ENCODE data around the gene CCDC51. TPM values are rescaled to one million over a fixed set of nuclear protein-coding genes. Genes with fewer than 3 reads are reported as not detected.
A peak's percentile ranks its signal among the peaks of the same experiment; 100 is the strongest.

The CCDC51 gene
- polyA plus RNA-seq, 1 of the 3 experiments (the other 2 are of a cell fraction), result 24.2 TPM

GRCh38 chr3:48423883-48424695 is 15.8 kb downstream of the CCDC51 start:
- Histone ChIP-seq H3K36me3 (replicated peaks in 1 of 2; ENCODE audit: control insufficient read depth in 1 of 2, insufficient read depth in 2 of 2, low read length in 1 of 2) (peaks cover 0 to 10% of the 10 kb centered on the region in 2 experiments), H3F3A (replicated peaks; ENCODE audit: insufficient read depth) (no peaks in the 10 kb centered on the region), H3K4me2 (no peak overlapping the region), H3K27ac (ENCODE audit: low read depth in 2 of 2, low read length in 1 of 2) (no peak overlapping the region), H3K79me2 (ENCODE audit: insufficient read depth) (peaks cover 56% of the 10 kb centered on the region), H3K9me3 (no peaks in the 10 kb centered on the region), H3K9me2 (no peaks in the 10 kb centered on the region), H3K9ac (no peak overlapping the region), H2AFZ (ENCODE audit: low read depth) (no peak overlapping the region), H4K20me1 (ENCODE audit: insufficient read depth) (no peaks in the 10 kb centered on the region), H3K4me3 (ENCODE audit: low read depth in 2 of 2, low read length in 1 of 2) (no peak overlapping the region), H3K4me1 (ENCODE audit: control insufficient read depth in 1 of 2, insufficient read depth in 2 of 2, low read depth in 1 of 2, low read length in 1 of 2) (peaks cover 7 to 57% of the 10 kb centered on the region in 2 experiments; a peak in 2 of 4 replicates), H3K27me3 (ENCODE audit: insufficient read depth) (no peaks in the 10 kb centered on the region)
- POLR2A ChIA-PET, result no interaction called here
- no peak for TF ChIP-seq FOXJ3 (CRISPR knock-in tag; IDR thresholded peaks at IDR 0.05)
- TF ChIP-seq YY1 (IDR thresholded peaks at IDR 0.05; ENCODE audit: low read depth), result no peak
- no peak for TF ChIP-seq FOSL2 (IDR thresholded peaks at IDR 0.05; ENCODE audit: borderline replicate concordance, low read depth)
- no peak for TF ChIP-seq REST (IDR thresholded peaks at IDR 0.05; ENCODE audit: low read depth, low read length)
- no peak for TF ChIP-seq FOXM1 (IDR thresholded peaks at IDR 0.05; ENCODE audit: low read depth)
- no peak for TF ChIP-seq GABPA (IDR thresholded peaks at IDR 0.05; ENCODE audit: low read depth)
- no peak for TF ChIP-seq MAX (IDR thresholded peaks at IDR 0.05; ENCODE audit: low read depth)
- no peak for TF ChIP-seq RFX5 (IDR thresholded peaks at IDR 0.05; ENCODE audit: low read length)
- TF ChIP-seq SMC3 (IDR thresholded peaks at IDR 0.05; ENCODE audit: low read depth, low read length), result no peak
- TF ChIP-seq RXRA (IDR thresholded peaks at IDR 0.05; ENCODE audit: borderline replicate concordance, low read depth), result no peak
- no peak for TF ChIP-seq GATA2 (CRISPR knock-in tag; IDR thresholded peaks at IDR 0.05)
- no peak for TF ChIP-seq RCOR1 (IDR thresholded peaks at IDR 0.05; ENCODE audit: low read length)
- no peak for TF ChIP-seq TEAD4 (IDR thresholded peaks at IDR 0.05; ENCODE audit: borderline replicate concordance, insufficient read depth)
- TF ChIP-seq CHD2 (IDR thresholded peaks at IDR 0.05; ENCODE audit: low read length, partially characterized antibody), result no peak
- no peak for TF ChIP-seq EZH2phosphoT487 (IDR thresholded peaks at IDR 0.05; ENCODE audit: borderline replicate concordance, low read depth)
- no peak for TF ChIP-seq RAD21 (IDR thresholded peaks at IDR 0.05; ENCODE audit: low read length)
- TF ChIP-seq EP300 (IDR thresholded peaks at IDR 0.05; ENCODE audit: borderline replicate concordance in 1 of 2, low read depth in 1 of 2, low read length in 1 of 2), result no peak
- CTCF ChIA-PET, result interaction anchor here (0.6 to 14.1 kb wide), 6 partner anchors 11 to 500 kb away, joined by 3 to 156 read pairs (median 4); no protein-coding TSS in a partner anchor
- WGBS (ENCODE audit: low lambda C conversion rate), result 98% methylated on average over 16 of the region's 27 CpGs
- DNase-seq, result peak; percentile 32
